IgD-negative memory B cell (primary cell): ENCODE results near the gene MYO1E. TPM values are rescaled to one million over a fixed set of nuclear protein-coding genes. Genes with fewer than 3 reads are reported as not detected.
"Not testable (repeated sequence)": the region's sequence is repeated elsewhere in the genome, so short reads cannot be mapped to it uniquely, and the experiment has no call there.

Experiments
- H3K27ac Mint-ChIP-seq, 3 donors: one replicate each; pipeline ENCODE4 v1.8.0; 2020 to 2022; ENCODE audit warnings: mild to moderate bottlenecking in 3 of 3, mixed read lengths in 3 of 3, moderate library complexity in 1 of 3
- H3K27me3 Mint-ChIP-seq: one replicate; pipeline ENCODE4 v1.8.0; 2021; ENCODE audit warnings: mixed read lengths
- H3K36me3 Mint-ChIP-seq: one replicate; pipeline ENCODE4 v1.8.0; 2020; ENCODE audit warnings: mild to moderate bottlenecking, mixed read lengths
- H3K4me1 Mint-ChIP-seq, 3 donors: one replicate each; pipeline ENCODE4 v1.8.0; 2020 to 2022; ENCODE audit warnings: mixed read lengths in 3 of 3, mild to moderate bottlenecking in 1 of 3
- H3K4me3 Mint-ChIP-seq, 4 donors: one replicate each; pipeline ENCODE4 v1.8.0; 2020 to 2022; ENCODE audit warnings: mild to moderate bottlenecking in 4 of 4, mixed read lengths in 4 of 4, moderate library complexity in 3 of 4
- H3K9me3 Mint-ChIP-seq, 3 donors: one replicate each; pipeline ENCODE4 v1.8.0; 2020 to 2021; ENCODE audit warnings: mixed read lengths in 3 of 3, mild to moderate bottlenecking in 1 of 3
- polyA plus RNA-seq: library from polyadenylated mRNA; unstranded; fragments of 300-500 nt; fragmentation: Illumina TruSeq; gene quantifications from one replicate; pipeline ENCODE4 v1.2.3, GENCODE V29; 2021

MYO1E gene
- polyA plus RNA-seq, 1 donor from 2014 or later, result 27.4 TPM

- Mint-ChIP-seq H3K9me3 (no peaks in the 10 kb centered on the region), H3K27me3 (peaks cover 2% of the 10 kb centered on the region), H3K4me1 (peaks cover 37 to 43% (median 40%) of the 10 kb centered on the region in 3 donors), H3K36me3 (peaks cover 1% of the 10 kb centered on the region), H3K4me3 (peak overlapping the region in 3 of 4 donors; percentile 54 to 68 (median 62)), H3K27ac (peak overlapping the region in 1 of 3 donors; percentile 43)
Observed at GRCh38 chr15:59292442-59293151, 80.1 kb downstream of the MYO1E start.

- H3K9me3 Mint-ChIP-seq, result no peaks in the 10 kb centered on the region
- H3K4me3 Mint-ChIP-seq, result peak overlapping the region; percentile 1 to 87 (median 77)
- H3K27ac Mint-ChIP-seq, result peak overlapping the region in 1 of 3 donors; percentile 0
- H3K4me1 Mint-ChIP-seq, result peaks cover 36 to 37% (median 36%) of the 10 kb centered on the region in 3 donors
- H3K36me3 Mint-ChIP-seq, result peaks cover 1% of the 10 kb centered on the region
- peaks cover 2% of the 10 kb centered on the region for H3K27me3 Mint-ChIP-seq
Observed at GRCh38 chr15:59291213-59291549, 81.5 kb downstream of the MYO1E start.

DNA sequence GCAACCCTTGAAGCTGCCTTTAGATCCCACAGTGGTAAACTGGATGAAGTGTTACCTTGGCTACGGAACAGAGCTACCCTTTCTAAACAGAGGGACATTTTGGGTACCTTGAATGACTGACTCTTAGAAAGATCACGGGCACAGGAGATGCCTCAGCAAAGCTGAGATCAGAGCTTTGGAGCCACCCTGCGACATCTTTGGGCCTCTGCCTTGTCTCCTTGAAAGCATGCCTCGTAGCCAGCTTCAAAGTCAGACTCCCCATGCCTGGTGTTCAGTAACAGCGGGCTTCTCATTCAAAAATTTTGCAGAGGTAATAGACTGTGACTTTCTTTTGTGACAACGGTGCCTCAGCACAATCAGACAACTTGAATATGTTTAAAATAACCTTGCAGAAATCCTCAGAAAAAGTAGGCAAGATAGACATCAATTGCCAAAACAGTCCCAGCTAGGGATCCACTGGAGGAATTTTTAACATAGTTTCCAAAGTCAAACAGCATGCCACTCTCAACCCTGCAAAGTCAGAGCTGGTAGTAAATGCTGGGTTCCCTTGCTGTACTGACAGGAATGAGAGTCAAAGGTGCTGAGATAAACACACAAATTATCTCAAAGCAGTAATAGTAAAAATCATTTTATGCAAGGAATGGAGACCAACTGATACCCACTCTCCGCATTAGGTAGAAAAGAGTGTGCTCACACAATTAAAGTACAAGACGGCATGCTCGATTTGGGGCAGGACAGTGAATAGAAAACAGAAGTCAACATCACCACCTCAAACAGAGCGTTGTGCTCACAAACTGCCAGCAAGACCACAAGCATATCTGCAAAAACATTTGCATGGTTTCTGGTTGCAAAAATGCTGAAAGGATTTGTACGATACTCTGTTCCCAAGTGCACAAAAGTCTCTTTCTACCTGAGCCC is 82.1 kb downstream of the MYO1E start:
- peak overlapping the region; percentile 1 to 87 (median 77) for H3K4me3 Mint-ChIP-seq

DNA sequence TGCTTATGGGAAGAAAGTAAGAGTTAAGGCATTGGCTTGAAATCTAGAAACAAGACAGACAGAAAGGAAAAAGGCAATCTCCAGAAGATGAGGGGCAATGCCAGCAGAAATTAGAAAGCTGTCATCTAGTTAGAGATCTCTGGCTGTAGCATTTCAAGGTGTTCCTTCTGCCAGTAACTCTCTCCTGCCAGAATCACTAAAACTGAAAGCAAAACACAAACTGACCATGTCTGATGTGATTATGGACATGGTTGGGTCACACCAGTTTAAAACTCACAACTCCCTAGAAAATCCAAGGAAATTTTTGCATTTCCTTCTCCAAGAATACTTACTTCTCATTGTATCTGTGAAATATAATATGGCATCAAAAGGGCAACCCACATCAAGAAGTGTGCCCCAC is 83.1 kb downstream of the MYO1E start:
- peaks cover 2% of the 10 kb centered on the region for H3K27me3 Mint-ChIP-seq
- peak overlapping the region in 2 of 4 donors; percentile 1 to 44 for H3K4me3 Mint-ChIP-seq
- no peaks in the 10 kb centered on the region for H3K9me3 Mint-ChIP-seq
- H3K27ac Mint-ChIP-seq, result peak overlapping the region in 1 of 3 donors; percentile 0
- H3K36me3 Mint-ChIP-seq, result peaks cover 1% of the 10 kb centered on the region
- H3K4me1 Mint-ChIP-seq, result peaks cover 21 to 25% (median 24%) of the 10 kb centered on the region in 3 donors

More for the DNA sequence above, 82.1 kb downstream of the MYO1E start:
- peaks cover 1% of the 10 kb centered on the region for H3K36me3 Mint-ChIP-seq
- H3K27ac Mint-ChIP-seq, result peak overlapping the region in 1 of 3 donors; percentile 0
- H3K27me3 Mint-ChIP-seq, result peaks cover 2% of the 10 kb centered on the region
- no peaks in the 10 kb centered on the region for H3K9me3 Mint-ChIP-seq
- peaks cover 30 to 33% (median 32%) of the 10 kb centered on the region in 3 donors for H3K4me1 Mint-ChIP-seq

DNA sequence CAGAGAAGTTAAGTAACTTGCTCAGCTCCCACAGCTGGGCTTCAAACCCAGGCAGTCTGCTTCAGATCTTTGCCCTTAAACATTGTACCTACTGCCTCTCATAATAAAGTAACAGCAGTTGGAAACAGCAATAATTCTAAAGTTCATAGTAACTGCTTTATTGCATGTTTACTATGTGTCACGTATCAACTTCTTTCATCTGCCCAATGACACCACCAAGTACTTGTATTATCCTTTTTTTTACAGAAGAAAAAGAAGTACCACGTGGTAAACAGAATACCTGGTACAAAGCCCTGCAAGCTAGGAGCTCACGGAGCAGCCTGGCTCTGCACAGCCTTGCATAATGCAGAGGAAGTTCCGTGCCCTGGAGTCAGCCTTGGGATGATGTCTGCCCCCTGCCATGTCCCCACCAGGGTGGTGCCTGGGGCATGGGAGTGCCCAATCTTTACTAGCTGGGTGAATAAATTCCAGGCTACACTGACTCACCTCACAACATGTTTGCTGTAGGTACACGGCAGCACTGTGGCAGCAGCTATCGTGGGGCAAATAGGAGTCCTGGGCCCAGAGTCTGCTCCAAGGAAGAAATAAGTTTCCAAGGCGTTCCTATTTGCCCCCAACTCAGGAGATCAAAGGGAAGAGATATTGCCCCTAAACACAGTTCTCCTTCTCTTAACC is 88.8 kb downstream of the MYO1E start:
- no peaks in the 10 kb centered on the region for H3K27me3 Mint-ChIP-seq
- H3K4me3 Mint-ChIP-seq, result no peak overlapping the region

GRCh38 chr15:59282515-59283337 is 89.9 kb downstream of the MYO1E start:
- H3K9me3 Mint-ChIP-seq, result no peaks in the 10 kb centered on the region
- H3K27ac Mint-ChIP-seq, result no peak overlapping the region
- H3K4me1 Mint-ChIP-seq, result peaks cover 2 to 7% (median 5%) of the 10 kb centered on the region in 3 donors
- no peak overlapping the region for H3K4me3 Mint-ChIP-seq
- peaks cover 2% of the 10 kb centered on the region for H3K36me3 Mint-ChIP-seq
- H3K27me3 Mint-ChIP-seq, result no peaks in the 10 kb centered on the region

More for the DNA sequence above, 88.8 kb downstream of the MYO1E start:
- peaks cover 2% of the 10 kb centered on the region for H3K36me3 Mint-ChIP-seq
- peaks cover 2 to 7% (median 4%) of the 10 kb centered on the region in 3 donors for H3K4me1 Mint-ChIP-seq
- H3K27ac Mint-ChIP-seq, result no peak overlapping the region
- H3K9me3 Mint-ChIP-seq, result no peaks in the 10 kb centered on the region

DNA sequence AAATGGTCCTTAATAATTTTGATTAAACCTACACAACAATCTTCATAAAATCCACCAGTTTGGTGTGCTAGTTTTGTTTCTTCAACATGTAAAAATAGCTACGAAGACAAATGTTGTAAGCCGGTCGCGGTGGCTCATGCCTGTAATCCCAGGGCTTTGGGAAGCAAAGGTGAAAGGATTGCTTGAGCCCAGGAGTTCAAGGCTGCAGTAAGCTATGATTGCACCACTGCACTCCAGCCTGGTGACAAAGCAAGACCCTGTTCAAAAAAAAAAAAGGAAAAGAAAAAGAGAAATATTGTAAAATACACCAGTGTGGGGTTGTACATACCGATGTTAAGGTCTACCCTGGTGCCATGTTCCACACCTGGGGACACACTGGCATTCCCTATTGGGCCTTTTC is 91.0 kb downstream of the MYO1E start:
- Mint-ChIP-seq H3K36me3 (peaks cover 2% of the 10 kb centered on the region), H3K9me3 (no peaks in the 10 kb centered on the region), H3K4me1 (peaks cover 2 to 8% (median 7%) of the 10 kb centered on the region in 3 donors), H3K27me3 (no peaks in the 10 kb centered on the region), H3K27ac (no peak overlapping the region), H3K4me3 (no peak overlapping the region)

DNA sequence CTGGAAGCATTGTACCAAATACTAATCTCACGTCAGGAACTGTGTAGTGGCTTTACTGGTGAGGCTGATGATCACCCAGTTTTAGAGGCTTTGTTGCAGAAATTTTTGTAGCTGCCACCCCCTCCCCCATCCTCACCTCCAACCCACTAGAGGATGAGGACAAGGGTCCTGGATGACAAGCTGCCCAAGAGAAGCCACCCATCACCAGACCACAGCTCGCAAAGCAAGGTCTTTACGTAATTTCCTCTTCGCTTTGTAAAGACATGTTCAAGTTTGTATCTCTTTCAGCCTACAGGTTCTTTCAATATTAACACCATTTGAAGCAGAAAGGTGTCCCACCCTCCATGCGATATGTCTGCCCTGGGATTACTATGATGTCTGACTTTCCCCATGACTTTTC is 91.8 kb downstream of the MYO1E start:
- Mint-ChIP-seq H3K9me3 (no peaks in the 10 kb centered on the region), H3K27ac (no peak overlapping the region), H3K27me3 (no peaks in the 10 kb centered on the region), H3K4me3 (no peak overlapping the region), H3K4me1 (peaks cover 2 to 8% (median 7%) of the 10 kb centered on the region in 3 donors), H3K36me3 (peaks cover 2% of the 10 kb centered on the region)

GRCh38 chr15:59280292-59280691 is 92.4 kb downstream of the MYO1E start:
- not testable (repeated sequence) for H3K9me3 Mint-ChIP-seq, H3K27ac Mint-ChIP-seq, H3K27me3 Mint-ChIP-seq, H3K4me3 Mint-ChIP-seq, H3K36me3 Mint-ChIP-seq
- peaks cover 2 to 11% (median 7%) of the 10 kb centered on the region in 3 donors for H3K4me1 Mint-ChIP-seq

DNA sequence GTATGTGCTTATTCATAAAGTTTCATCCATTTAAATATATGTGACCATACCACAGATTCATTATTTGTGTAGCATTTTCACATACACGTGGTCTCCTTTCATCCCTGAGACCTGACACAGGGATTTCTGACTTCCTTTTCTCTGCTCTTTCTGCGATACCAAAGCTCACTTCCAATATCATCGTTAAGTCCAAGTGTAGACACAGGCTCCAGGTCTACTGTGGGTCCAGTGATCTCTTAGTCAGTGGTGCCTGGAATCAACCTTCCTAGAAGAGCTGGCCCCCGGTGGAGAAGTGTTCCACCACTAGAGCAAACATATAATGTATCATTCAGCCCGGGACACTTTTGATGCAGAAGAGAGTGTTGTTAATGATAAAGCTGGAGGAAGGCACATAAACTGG is 93.6 kb downstream of the MYO1E start:
- H3K27ac Mint-ChIP-seq, result no peak overlapping the region
- peaks cover 2% of the 10 kb centered on the region for H3K36me3 Mint-ChIP-seq
- no peak overlapping the region for H3K4me3 Mint-ChIP-seq
- H3K9me3 Mint-ChIP-seq, result no peaks in the 10 kb centered on the region
- H3K27me3 Mint-ChIP-seq, result peaks cover 1% of the 10 kb centered on the region
- peaks cover 7 to 20% (median 10%) of the 10 kb centered on the region in 3 donors for H3K4me1 Mint-ChIP-seq

- Mint-ChIP-seq H3K27ac (no peak overlapping the region), H3K4me3 (no peak overlapping the region), H3K4me1 (peaks cover 4 to 26% (median 15%) of the 10 kb centered on the region in 3 donors), H3K36me3 (peaks cover under 1% of the 10 kb centered on the region), H3K27me3 (peaks cover 1% of the 10 kb centered on the region), H3K9me3 (no peaks in the 10 kb centered on the region)
Observed at GRCh38 chr15:59278120-59278519, 94.6 kb downstream of the MYO1E start.

DNA sequence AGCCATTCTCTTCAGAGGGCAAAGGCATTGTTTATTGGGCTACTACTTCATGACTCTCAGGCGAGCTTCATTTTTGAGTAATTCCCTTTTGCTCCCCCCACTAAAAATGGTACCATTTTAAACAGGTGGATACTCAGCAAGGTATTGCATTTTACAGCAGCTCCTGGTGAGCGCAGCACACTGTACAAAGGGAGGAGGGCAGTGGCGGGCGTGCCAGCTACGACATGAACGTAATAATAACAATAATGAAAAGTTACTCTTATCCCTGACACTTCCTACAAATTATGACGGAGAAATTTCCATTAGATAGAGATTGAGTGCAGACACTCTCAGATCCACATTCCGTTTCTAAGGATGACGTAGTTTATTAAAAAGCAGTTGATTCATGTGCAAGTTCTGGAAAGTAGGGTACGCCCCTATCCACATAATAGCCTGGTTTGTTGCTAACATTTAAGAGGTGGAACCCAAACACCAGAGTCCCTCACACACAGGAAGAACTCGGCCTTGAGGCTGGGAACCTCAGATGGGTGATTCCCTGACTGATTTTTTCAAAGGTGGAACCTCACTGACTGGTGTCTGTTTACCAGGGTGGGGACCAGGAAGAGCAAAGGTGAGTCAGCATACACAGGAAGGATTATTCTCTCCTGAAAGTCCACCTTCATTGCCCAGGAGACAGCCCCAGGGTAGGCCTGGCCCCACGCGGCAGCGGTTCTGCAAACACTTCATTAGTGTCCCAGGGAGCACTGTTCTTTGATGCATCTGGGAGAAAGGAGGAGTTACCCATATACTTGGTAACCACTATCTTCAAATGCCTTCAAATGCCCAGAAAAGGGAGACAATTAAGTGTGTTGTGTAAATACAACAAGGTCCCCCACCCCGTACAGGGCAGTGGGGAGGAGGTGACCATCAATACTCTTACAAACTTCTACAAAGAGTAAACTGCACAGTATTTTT is 96.2 kb downstream of the MYO1E start:
- peaks cover 1% of the 10 kb centered on the region for H3K27me3 Mint-ChIP-seq
- H3K36me3 Mint-ChIP-seq, result no peaks in the 10 kb centered on the region
- H3K27ac Mint-ChIP-seq, result no peak overlapping the region
- no peak overlapping the region for H3K4me3 Mint-ChIP-seq
- peaks cover 12 to 31% (median 19%) of the 10 kb centered on the region in 3 donors for H3K4me1 Mint-ChIP-seq
- H3K9me3 Mint-ChIP-seq, result no peaks in the 10 kb centered on the region
